HG03025 (cell line): Measurements from ENCODE around the gene RGMA.

Experiments used
- ATAC-seq: cut with Tn5 transposase; IDR thresholded peaks from one replicate; pipeline ENCODE4 v1.9.1; 2021; ENCODE audit warnings: mild to moderate bottlenecking, moderate library complexity; ENCODE audit not compliant: unreplicated experiment, low FRiP score

RGMA gene

GRCh38 chr15:93024716-93025624 lies 64.0 kb downstream of the RGMA start:
- ATAC-seq: no peak

DNA sequence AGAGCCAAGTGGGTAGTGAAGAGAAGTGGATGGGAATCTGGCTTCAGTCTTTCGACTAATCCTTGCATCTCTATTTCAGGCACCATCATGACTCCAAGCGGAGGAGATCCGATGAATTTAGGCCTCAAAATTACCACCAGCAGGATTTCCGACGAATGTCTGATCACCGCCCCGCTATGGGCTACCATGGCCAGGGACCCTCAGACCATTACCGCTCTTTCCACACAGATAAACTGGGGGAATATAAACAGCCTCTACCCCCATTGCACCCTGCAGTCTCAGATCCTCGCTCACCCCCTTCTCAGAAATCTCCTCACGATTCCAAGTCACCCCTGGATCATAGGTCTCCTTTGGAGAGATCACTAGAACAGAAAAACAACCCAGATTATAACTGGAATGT lies 64.7 kb downstream of the RGMA start:
- no peak for ATAC-seq

DNA sequence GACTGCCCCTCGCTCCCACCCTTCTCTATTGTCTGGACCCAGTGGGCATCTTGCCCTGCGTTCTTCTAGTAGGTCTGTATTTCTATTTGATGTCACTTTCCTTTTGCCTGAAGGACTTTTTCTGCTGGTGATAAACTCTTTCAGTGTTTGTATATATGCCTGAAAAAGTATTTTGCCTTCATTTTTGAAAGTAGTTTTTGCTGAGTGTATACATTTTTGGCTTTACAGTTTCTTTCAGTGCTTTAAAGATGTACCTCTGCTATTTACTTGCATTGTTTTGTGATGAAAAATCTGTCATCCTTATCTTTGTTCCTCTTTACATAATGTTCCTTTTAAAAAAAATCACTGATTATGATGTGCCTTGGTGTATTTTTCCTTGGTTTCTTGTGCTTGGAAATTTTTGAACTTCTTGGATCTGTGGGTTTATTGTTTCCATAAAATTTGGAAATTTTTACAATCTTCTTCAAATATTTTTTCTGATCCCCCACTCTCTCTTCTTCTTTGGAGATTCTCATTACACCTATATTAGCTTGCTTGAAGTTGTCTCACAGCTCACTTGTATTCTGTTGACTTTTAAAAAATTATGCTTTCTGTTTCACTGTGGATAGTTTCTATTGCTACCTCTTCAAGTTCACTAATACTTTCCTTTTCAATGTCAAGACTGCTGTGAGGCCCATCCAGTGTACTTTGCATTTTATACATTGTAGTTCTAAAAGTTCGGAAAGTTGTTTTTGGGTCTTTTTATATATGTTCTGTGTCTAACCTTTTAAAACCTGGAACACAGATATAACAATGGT lies 67.8 kb downstream of the RGMA start:
- peak; percentile 89 for ATAC-seq

DNA sequence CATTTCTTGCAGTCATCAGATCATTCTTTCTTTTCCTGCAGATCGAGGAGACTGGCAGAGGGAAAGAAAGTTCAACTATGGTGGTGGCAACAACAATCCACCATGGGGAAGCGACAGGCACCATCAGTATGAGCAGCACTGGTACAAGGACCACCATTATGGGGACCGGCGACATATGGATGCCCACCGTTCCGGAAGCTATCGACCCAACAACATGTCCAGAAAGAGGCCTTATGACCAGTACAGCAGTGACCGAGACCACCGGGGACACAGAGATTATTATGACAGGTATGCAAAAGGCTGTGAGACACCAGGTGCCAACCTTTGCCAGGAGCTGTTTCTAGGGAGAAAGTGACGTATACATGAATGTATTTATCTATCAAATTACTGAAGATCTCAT lies 69.0 kb downstream of the RGMA start:
- ATAC-seq: no peak

GRCh38 chr15:93019090-93019489 lies 69.9 kb downstream of the RGMA start:
- no peak for ATAC-seq

- ATAC-seq: no peak
Observed at GRCh38 chr15:93018574-93018973, 70.4 kb downstream of the RGMA start.

DNA sequence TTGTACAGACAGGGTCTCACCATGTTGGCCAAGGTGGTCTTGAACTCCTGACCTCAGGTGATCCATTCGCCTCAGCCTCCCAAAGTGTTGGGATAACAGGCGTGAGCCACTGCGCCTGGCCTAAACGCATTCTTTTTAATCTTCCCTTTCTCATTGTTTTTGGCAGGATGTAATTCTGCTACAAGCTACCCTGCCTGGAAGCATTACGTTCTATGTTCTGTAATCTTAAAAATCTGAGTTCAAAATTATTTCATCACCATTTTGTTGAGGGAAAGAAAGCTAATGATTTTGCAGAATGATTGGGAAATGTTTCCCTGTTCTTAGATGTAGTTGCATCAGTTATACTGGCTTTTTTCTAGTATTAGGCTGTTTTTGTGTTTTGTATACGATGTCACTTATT lies 71.5 kb downstream of the RGMA start:
- no peak for ATAC-seq

DNA sequence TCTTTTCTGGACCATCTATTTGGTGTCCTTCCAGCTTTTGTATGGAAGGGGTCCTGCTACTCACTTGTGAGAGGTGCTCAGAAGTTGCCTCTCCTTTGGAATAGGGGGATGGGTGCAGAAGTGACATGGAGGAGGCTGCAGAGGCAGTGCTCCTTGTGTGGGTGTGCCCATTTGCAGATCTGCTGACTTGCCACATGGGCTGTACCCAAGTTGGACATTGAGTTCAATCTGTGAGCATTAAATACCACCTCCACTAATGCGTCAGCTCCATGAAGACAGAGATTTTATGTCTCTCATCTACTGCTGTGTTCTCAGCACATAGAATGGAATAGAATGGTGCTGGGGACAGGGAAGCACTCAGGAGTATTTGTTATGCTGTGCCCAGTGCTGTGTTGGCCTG lies 76.2 kb downstream of the RGMA start:
- ATAC-seq: no peak

GRCh38 chr15:93007994-93008393 lies 81.0 kb downstream of the RGMA start:
- ATAC-seq: no peak

DNA sequence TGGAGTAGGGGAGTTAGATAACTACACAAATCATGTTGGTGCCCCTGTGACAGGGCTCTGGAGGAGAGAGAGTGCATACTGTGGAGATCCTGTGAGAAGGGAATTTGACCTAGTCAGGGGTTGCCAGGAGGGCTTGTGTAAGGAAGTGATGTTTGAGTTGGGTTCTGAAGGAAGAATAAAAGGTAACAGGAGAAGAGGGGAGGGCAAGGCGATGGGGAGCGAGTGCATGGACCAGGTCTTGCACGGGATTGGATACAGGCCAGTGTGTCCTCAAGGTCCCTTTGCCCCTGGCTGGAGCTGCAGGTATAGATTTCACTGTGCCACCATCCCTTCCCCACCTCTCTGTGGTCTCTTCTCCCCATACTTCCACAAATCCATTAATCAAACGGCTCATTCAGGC lies 83.9 kb downstream of the RGMA start:
- no peak for ATAC-seq

DNA sequence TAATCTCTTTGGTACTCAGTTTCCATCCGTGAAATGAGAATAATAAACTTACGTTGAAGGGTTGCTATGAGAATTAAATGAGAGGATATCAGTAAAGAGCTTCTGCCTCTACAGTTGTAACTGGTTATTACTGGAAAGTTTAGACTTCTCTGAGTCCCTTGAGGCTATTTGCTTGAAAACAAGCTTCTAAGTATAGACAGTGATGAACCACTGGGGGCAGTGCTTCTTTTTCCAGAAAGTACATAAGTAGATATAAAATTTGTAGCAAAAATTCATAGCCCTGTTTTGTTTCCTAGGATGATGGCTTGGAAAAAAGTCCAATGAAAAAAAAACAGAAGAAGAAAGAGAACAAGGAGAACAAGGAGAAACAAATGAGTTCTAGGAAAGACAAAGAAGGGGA lies 87.1 kb downstream of the RGMA start:
- no peak for ATAC-seq

GRCh38 chr15:93001156-93001555 lies 87.9 kb downstream of the RGMA start:
- no peak for ATAC-seq

DNA sequence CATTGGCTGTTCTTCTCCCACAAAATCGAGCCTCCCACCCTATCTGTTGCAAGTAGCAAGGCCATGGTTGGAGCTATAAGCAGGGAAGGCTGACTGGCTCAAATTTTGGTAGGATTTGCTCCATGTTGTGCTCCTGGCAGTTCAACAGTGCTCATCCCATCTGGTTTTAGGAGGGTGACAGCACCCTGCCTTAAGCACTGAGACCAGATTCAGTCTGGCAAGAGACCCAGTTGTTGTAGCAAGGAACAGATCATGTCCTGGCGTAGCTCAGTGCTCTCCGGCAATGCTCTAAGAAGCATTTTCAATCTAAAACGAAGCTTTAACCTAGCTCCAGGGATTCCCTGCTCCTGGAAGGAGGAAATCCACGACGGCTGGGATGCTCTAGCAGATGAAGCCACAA lies 91.2 kb downstream of the RGMA start:
- ATAC-seq: no peak

GRCh38 chr15:92992720-92993119 lies 96.3 kb downstream of the RGMA start:
- no peak for ATAC-seq

DNA sequence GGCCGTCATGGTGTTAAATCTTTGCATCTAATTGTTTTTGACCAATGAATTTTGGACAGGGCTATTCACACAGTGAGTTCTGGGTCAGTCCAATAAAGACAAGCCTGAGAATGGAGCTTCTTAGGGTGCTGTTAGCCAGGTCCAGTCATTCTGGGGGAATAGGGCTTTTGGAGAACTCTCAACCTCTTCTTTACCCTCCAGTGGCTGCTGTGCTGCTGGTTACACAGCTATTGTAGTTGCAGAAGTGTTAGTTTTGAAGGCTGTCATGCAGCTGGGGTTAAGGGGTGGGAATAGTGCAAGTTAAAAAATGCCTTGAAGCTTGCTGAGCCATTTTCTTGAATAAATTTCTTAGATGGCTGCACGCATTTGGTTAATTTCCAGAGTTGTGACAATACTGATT lies 99.0 kb downstream of the RGMA start:
- ATAC-seq: no peak

DNA sequence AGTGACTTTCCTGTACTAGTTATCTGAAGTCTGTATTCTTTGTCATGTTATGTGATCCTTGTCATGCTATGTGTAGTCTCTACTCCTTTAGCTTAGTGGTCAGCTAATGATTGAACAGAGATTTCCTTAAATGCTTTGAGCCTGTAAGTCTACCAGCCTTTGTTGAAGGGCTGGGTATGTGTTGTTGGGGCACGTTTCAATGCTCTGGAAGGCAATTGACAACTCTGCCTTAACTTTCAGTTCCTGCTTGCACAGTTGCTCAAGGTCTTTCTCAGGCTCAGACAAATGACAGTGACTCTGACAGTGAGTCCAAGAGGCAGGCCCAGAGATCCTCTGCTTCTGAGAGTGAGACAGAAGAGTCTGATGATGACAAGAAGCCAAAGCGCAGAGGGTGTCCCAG lies 99.5 kb downstream of the RGMA start:
- ATAC-seq: no peak
